ENCODE measurements around the gene GALNT9.

GALNT9 gene

DNA sequence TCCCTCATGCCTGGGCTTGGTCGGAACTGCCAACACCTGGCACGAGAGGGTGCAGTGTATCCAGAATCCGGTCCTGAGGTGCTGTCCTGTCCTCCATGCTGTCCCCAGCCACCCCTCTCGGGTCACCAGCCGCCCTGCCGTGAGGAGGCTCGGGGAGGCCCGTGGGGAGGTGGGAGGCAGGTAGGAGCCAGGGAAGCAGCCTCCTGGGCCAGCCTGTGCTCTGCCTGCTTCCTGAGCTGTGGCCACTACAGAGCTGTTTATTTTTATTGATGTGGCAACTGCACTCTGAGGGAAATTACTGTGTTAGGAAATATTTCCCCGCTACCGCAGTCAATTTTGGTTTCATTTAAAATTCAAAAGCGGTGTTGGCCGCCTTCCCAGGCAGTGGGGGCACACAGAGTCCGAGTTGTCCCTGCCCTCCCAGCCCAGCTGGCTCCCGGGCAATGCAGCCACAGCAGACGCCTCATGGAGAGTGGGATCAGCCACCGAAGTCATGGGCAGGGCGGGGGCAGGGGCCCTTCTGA lies 166.8 kb downstream of the GALNT9 start:
- in situ Hi-C loops (cut with MboI; ENCODE audit: low sequenced_read_pairs) = no loop called here

DNA sequence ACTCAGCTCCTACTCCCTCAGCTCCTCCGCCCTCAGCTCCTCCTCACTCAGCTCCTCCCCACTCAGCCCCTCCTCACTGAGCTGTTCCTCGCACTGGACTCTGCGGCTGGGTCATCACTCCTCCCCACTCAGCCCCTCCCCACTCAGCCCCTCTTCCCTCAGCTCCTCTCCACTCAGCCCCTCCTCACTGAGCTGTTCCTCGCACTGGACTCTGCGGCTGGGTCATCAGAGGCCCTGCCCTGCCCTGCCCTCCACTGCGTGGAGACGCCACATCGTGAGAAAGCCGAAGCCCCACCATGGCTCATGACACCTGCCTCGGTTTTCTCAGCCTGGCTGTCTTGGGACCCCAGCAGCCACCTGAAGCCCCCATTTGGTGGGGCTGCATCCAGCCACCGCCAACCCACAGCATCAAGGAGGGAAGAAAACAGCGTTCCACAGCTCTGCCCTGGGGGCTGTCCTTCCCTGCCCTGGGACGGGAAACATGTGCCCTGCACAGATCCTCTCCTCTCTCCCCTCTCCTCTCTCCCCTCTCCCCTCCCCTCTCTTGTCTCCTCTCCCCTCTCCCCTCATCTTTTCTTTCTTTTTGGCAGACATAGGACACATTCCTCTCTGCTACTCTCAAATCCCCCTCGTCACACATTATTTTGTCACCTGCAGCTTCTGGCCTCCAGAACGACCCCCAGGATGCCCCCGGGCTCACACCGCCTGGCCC lies 167.4 kb downstream of the GALNT9 start:
- in situ Hi-C loops (cut with MboI; ENCODE audit: low sequenced_read_pairs) = no loop called here

DNA sequence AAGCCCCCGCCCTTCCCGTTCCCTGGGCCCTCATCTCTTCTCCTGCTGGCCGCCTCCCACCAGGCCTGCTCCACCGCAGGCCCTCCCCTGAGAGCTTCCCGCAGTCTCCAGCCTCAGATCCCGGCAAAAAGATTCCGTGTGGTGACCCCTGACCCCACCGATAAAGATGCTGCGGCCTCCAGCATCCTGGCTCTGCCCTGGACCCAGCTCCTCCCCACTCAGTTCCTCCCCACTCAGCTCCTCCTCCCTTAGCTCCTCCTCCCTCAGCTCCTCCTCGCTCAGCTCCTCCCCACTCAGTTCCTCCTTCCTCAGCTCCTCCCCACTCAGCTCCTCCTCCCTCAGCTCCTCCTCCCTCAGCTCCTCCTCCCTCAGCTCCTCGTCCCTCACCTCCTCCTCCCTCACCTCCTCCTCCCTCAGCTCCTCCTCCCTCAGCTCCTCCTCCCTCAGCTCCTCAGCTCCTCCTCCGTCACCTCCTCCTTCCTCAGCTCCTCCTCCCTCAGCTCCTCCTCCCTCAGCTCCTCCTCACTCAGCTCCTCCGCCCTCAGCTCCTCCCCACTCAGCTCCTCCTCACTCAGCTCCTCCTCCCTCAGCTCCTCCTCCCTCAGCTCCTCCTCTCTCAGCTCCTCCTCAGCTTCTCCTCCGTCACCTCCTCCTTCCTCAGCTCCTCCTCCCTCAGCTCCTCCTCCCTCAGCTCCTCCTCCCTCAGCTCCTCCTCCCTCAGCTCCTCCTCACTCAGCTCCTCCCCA lies 168.2 kb downstream of the GALNT9 start:
- in situ Hi-C loops (cut with MboI; ENCODE audit: low sequenced_read_pairs) = no loop called here

DNA sequence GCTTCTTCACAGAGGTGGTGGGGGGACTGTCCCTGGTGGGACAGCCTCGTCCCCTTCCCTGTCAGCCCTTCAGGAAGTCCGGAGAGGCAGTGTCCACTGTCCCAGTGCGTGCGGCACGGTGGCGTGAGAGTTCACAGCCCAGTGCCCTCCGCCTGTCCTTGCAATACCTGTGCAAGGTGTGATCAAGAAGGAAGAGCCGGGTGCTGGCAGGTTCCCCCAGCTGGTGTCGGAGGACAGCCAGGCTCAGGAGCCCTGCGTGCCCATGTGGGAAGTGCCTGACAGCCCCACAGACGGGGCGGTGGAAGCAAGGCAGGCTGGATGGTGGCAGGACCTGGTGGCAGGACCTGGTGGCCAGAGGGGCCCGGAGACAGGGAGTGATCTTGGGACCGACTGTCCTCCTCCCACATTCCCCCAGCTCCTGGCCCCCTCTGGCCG lies 168.8 kb downstream of the GALNT9 start:
- in situ Hi-C loops (cut with MboI; ENCODE audit: low sequenced_read_pairs) = no loop called here

DNA sequence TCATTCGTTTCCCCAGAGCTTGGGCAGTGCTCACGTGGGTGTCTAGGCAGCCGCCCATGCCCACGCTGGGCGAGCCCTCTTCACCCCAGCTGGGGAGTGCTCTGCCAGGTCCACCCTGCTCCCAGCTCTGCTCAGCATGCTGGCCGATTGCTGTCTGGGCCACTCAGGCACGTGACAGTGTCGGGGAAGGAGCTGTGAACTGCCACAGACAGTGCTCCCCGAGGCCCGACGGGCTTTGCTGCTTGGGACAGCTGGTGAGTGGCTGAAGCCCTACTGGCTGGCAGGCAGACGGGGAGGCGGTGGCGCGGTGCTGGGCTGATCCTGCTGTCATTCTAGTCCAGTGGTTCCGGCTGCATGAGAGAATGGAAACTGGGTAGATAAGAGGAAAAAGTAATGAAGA lies 169.4 kb downstream of the GALNT9 start:
- in situ Hi-C loops (cut with MboI; ENCODE audit: low sequenced_read_pairs) = no loop called here

DNA sequence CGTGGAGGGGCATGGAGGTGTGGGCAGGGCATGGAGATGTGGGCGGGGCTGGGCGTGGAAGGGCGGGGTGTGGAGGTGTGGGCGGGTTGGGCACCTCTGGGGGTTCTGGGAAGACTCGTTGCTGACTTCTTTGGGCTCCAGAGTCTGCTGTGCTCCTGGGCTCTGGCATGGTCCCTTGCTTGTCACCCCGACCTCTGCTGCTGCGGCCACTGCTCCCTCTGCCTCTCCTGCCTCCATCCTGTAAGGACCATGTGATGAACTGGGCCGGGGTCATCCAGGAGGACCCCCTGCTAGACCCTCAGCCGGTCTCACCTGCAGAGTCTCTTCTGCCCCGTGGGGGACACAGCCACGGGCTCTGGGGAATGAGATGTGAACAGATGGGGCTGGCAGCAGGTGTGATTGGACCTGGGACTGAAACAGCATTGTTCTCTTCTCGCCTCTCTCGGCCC lies 169.8 kb downstream of the GALNT9 start:
- in situ Hi-C loops (cut with MboI; ENCODE audit: low sequenced_read_pairs) = no loop called here

DNA sequence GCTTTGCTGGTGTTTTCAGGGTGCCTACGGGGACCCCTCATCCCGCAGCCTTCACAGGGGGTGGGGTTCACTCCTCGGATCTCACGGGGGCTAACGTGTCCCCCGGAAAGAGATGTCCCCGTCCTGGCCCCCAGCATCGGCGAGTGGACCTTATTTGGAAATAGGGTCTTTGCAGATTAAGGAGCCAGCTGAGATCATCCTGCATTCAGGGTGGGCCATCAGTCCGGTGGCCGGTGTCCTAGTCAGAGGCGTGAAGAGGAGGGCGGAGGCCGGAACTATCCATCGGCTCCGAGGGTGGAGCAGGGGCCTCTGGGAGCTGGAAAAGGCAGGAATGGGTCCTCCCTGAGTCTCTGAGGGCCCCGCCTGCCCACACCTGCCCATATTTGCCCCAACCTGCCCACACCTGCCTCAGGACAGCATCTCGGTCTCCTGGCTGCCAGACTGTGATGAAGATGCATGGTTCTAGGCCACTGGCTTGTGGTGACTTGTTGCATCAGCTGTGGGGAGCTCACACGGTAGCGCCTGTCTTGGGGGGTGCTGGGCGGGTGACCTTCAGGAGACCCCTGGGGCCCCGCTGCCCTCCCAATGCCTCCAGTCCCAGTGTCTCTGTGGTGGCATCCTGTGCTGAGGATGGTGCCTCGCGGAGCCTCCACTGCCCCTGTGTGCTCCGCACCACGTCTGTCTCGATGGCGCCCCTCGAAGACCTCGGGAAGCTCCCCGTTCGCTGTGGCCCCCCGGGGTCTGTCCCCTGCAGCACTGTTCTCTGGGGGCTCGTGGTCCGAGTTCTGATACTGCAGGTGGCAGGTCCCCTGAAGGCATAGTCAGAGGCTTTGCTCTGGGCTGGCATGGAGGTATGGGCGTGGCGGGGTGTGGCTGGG lies 170.5 kb downstream of the GALNT9 start:
- in situ Hi-C loops (cut with MboI; ENCODE audit: low sequenced_read_pairs) = no loop called here

DNA sequence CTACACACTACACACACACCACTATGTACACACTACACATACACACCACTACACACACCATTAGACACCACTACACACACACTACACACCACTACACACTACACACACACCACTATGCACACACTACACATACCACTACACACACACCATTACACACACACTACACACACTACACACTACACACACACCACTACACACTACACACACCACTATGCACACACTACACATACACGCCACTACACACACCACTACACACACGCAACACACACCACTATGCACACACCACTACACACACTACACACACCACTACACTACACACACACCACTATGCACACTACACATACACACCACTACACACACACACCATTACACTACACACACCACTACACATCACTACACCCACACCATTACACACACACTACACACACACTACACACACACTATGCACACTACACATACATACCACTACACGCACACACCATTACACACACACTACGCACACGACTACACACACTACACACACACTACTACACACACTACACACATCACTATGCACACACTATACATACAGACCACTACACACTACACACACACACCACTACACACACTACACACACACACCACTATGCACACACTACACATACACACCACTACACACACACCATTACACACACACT lies 171.5 kb downstream of the GALNT9 start:
- in situ Hi-C loops (cut with MboI; ENCODE audit: low sequenced_read_pairs) = no loop called here

DNA sequence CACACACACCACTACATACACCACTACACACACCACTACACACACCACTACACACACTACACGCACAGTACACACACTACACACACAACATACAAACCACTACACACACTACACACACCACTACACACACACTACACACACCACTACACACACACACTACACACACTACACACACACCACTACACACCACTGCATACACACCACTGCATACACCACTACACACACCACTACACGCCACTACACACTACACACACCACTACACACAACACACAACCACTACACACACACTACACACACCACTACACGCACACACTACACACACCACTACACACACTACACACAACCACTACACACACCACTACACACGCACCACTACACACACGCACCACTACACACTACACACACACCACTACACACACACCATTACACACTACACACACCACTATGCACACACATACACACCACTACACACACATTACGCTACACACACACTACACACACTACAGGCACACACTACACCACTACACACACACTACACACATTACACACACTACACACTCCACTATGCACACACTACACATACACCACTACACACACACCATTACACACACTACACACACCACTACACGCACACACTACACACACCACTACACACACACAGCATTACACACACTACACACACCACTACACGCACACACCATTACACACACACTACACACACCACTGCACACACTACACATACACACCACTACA lies 172.6 kb downstream of the GALNT9 start:
- in situ Hi-C loops (cut with MboI; ENCODE audit: low sequenced_read_pairs) = no loop called here

DNA sequence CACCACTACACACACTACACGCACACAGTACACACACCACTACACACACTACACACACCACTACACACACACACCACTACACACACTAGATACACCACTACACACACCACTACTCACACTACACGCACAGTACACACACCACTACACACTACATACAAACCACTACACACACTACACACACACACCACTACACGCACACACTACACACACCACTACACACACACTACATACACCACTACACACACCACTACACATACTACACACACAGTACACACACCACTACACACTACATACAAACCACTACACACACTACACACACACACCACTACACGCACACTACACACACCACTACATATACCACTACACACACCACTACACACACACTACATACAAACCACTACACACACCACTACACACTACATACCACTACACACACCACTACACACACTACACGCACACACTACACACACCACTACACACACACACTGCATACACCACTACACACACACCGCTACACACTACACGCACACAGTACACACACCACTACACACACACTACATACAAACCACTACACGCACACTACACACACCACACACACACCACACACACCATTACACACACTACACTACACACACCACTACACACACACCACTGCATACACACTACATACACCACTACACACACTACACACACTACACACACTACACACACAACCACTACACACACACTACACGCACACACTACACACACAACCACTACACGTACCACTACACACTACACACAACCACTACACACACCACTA lies 173.4 kb downstream of the GALNT9 start:
- in situ Hi-C loops (cut with MboI; ENCODE audit: low sequenced_read_pairs) = no loop called here

DNA sequence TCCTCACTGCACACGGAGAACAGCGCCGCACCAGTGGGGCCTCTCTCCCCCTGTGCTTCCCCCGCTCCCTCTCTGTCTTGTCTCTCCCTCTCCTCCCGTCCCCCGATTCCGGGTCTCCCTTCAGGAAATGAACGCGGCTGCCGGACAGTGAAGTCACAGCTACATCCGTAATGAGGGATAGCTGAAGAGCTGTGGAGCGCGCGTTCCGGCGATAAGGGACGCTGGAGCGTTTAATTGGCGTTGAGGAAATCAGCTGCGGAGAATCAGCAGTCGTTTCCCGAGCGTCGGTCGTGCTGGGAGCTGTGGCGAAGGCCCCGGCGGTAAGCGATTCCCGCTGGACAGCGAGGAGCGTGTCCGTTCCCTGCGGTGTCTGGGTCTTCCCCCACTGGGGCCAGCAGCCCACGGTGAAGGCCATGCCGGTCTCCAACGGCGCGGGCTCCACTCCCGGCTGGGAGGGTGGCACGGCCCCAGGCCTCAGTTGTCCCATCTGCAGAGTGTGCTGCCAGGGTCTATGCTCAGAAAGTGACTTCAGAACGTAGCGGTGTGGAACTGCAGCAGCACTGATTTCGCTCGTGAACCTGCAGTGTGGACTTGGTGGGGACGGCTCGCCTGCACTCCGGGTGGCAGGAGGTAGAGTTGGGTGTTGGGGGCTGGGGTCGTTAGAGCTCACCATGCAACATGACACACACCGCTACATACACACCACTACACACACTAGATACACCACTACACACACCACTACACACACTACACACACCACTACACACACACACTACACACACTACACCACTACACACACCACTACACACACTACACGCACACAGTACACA lies 174.2 kb downstream of the GALNT9 start:
- in situ Hi-C loops (cut with MboI; ENCODE audit: low sequenced_read_pairs) = no loop called here

DNA sequence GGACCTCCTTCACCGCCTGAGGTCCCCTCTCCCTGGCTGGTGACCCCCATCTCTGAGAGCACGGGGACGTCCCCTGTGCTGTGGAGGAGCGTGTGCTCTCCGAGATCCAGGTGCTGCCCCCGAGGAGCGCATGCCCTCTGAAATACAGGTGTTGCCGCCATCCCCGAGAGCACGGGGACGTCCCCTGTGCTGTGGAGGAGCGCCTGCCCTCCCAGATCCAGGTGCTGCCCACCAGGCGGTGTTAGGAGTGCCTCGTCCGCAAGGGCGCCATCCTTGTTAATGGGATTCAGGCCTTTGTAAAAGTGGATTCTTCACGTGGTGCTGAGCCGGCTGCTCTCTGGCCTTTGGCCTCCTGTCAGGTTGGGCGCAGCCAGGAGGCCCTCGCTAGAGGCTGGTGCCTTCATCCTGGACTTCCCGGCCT lies 175.0 kb downstream of the GALNT9 start:
- in situ Hi-C loops (cut with MboI; ENCODE audit: low sequenced_read_pairs) = no loop called here

DNA sequence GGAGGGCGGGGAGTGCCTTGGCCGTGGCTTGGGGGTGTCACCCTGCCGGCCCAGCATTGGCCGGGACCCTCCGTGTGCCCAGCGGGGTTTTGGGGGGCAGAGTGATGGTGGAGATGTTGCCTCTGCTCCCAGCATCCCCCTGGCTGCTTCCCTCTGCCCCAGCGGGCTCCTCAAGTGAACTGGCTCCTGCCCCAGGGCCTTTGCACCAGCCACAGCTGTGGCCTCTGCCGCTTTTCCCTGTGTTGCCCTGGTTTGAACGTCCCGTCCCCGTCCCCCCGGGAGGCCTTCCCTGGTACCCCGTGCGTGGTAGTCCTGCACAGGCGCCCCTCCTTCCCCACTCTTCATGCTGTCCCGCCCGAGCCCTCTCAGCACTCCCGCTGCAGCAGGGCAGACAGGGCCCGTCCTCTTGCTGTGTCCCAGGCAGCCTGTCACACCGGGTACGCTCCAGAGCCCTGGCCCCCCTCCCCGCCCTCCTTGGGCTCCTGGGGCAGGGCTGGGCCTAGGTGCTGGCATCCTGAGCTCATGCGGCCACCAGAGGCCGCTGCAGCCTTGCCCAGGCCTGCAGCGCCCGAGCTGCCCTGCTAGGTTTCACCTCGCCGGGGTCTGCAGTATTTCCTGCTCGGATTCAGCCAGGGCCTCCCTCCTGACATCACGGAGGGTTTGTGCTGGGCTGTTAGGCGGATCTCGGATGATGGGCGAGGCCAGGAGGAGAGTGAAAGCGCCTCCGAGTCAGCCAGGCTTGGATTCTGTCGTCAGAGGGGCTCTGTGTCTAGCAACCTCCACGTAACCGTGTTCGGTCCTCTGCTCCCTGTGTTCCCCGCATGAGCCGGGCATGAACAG lies 175.7 kb downstream of the GALNT9 start:
- in situ Hi-C loops (cut with MboI; ENCODE audit: low sequenced_read_pairs) = no loop called here

DNA sequence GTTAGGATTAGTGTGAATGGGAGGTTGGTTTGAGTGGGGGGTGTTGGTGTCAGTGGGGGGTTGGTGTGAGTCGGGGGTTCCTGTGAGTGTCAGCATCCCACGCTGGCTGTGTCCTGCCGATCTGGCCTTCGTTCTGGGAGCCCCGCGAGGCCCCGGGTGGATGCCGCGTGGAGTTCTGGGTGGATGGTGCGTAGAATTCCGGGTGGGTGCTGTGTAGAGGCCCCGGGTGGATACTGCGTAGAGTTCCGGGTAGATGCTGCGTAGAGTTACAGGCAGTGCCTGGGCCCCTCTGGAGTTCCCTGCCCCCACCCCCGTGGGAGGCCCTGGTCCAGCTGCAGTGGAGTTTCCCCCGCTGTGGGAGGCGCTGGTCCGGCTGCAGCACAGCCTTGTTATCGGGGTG lies 176.4 kb downstream of the GALNT9 start:
- in situ Hi-C loops (cut with MboI; ENCODE audit: low sequenced_read_pairs) = no loop called here

DNA sequence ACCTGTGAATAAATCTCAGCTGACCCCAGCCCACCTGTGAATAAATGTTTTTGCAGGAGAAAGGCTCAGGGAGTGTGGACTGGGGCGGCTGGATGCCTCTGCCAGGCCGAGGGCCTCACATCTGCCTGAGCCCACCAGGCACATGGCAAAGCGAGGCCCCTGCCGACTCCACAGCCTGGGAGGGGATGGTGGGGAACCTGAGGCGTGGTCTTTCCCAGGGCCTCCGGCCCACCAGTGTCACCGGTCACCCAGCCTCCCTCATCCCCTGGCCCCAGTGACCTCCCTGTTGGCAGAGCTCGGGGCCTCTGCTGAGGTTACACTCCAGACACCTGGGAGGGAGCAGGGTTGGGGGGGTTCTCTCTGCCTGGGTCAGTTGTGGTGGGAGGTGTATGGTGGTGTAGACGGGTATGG lies 177.0 kb downstream of the GALNT9 start:
- in situ Hi-C loops (cut with MboI; ENCODE audit: low sequenced_read_pairs) = no loop called here

DNA sequence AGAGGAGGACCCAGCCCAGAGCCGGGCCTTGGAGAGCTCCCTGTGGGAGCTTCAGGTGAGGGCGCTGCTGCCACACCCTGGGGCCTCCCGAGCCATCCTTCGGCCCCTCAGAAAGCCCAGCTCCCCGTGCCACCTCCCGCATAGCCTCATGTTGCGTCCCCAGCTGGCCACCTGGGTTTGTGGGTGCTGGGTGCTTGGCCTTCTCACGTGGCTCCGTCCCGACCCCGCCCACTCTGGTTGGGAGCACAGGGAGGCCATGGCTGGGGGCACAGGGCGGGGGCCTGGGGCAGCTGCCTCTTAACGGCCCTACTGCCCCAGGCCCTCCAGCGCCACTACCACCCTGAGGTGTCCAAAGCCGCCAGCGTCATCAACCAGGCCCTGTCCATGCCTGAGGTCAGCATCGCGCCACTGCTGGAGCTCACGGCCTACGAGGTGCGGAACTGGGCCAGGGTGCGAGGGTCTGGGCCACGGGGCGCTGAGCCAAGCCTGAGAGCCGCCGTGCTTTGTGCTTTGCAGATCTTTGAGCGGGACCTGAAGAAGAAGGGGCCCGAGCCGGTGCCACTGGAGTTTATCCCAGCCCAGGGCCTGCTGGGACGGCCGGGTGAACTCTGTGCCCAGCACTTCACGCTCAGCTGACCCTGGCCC lies 177.5 kb downstream of the GALNT9 start:
- in situ Hi-C loops (cut with MboI; ENCODE audit: low sequenced_read_pairs) = no loop called here

Measured in HL-60/S4 (cell line).